ENCODE data around the gene PACSIN1.
"Not testable (repeated sequence)": the region's sequence is repeated elsewhere in the genome, so short reads cannot be mapped to it uniquely, and the experiment has no call there.

PACSIN1 gene

GRCh38 chr6:34485321-34486060 lies 19.6 kb downstream of the PACSIN1 start:
- no peak for TF ChIP-seq CTCF (IDR thresholded peaks at IDR 0.05; ENCODE audit: extremely low read depth, missing control alignments)
- DNase-seq (ENCODE audit: low spot score) = no peak

- no peak for TF ChIP-seq CTCF (IDR thresholded peaks at IDR 0.05; ENCODE audit: extremely low read depth, missing control alignments)
- no peak for DNase-seq (ENCODE audit: low spot score)
Observed at GRCh38 chr6:34486106-34486740, 20.3 kb downstream of the PACSIN1 start.

GRCh38 chr6:34486886-34487285 lies 21.0 kb downstream of the PACSIN1 start:
- DNase-seq (ENCODE audit: low spot score) = not testable (repeated sequence)

DNA sequence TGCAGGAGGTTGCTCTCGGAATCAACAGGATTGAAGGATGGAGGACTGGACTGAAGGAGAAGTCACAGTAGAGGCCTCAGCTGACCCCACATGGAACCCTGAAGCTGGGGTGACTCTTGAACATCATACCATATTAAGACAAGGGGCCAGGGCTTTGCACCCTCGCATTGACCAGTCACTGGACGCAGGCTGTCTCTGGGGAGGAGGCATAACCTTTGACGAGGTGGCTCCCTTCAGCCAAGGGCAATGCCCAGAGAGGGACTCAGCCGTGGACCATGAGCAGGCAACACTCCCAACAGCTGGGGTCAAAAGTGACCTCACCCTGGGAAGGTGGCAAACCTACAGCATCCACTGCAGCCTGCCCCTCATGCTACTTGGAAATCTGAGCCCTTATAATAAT lies 21.7 kb downstream of the PACSIN1 start:
- DNase-seq (ENCODE audit: low spot score) = no peak
- TF ChIP-seq CTCF (IDR thresholded peaks at IDR 0.05; ENCODE audit: extremely low read depth, missing control alignments) = no peak

DNA sequence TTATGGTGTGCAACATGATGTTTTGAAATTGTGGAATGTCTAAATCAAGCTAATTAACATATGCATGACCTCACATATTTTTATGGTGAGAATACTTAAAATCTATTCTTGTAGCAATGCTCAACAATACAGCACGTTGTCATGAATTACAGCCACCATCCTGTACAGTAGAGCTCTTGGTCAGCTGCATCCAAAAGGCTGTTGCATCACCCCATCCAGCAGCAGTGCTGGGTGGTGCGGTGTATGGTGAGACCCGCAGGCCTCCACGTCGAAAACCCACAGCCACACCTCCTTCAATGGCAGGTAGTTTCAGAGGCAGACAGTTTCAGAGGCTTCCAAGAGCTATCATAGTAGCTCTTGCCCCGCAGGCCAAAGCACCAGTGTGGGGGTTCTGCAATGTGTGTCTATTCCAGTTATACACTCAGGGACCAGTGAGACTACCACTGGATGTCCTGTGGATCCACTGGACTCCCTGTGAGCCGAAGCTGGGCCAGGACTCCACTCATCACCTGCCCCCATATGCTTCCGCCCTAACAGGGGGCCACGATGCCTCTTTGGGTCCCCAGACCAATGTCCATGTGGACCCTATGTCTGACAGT lies 23.4 kb downstream of the PACSIN1 start:
- TF ChIP-seq CTCF (IDR thresholded peaks at IDR 0.05; ENCODE audit: extremely low read depth, missing control alignments) = no peak

DNA sequence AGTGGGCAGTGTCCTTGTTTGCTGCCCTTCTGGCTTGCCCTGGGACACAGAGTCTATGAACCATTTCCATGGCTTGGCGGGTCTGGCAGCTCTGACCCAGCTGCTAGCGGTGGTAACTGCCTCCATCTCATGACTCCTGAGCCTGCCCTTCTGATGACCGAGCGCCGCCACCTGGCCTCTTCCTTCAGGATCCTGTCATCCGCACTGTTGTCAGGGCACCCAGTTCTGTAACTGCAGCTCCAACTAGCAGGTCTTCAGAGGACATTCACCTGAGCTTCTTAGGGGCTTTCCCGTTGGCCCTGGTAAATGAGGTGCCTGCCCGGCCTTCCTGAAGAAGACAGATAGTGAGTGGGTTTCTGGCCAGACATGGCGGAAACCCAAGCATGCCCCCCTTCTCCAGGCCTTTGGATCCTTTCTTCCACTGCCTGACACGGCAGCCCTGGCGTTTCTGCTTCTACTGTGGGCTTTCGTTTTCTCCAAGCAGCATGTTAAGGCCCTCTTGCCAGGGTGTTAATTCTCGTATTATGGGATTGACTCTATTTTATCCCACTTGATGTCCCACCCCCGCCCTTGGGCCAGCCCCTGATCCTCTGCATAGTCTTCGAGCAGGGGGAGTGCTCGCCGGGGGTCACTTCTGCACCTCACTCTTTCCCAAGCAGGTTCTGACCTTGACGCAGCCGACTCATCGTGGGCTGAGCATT lies 24.7 kb downstream of the PACSIN1 start:
- no peak for TF ChIP-seq CTCF (IDR thresholded peaks at IDR 0.05; ENCODE audit: extremely low read depth, missing control alignments)
- DNase-seq (ENCODE audit: low spot score) = no peak

More for the DNA sequence above, 23.4 kb downstream of the PACSIN1 start:
- DNase-seq (ENCODE audit: low spot score) = no peak

DNA sequence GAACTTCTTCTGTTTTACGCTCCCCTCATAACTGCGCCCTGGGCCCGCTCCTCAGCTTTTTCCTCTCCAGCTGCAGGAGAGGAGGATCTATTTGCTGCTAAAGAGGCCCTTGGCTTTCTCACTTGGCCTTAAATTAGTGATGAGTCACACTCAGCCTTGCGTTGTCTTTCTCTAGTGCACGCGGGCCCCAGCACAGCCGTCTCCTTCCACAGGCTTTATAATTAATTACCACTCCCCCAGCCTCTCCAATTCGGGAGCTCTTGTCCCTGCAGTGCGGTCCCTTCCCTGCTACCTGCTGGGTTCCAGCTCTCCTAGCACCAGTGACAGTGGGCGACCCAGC lies 25.2 kb downstream of the PACSIN1 start:
- no peak for DNase-seq (ENCODE audit: low spot score)
- TF ChIP-seq CTCF (IDR thresholded peaks at IDR 0.05; ENCODE audit: extremely low read depth, missing control alignments) = no peak

All from GM20000 (cell line).